AG20443 (cell line): ENCODE data around the gene OCA2.

Experiments used
- DNase-seq: peaks from one replicate; pipeline ENCODE4 v3.0.0; 2012; ENCODE audit warnings: low spot score, mixed read lengths

The OCA2 gene

GRCh38 chr15:28103831-28104230 is 4.7 kb upstream of the OCA2 start:
- no peak for DNase-seq

- DNase-seq = no peak
Observed at GRCh38 chr15:28101983-28102441, 2.9 kb upstream of the OCA2 start.

GRCh38 chr15:28101201-28101600 is 2.1 kb upstream of the OCA2 start:
- DNase-seq = no peak

GRCh38 chr15:28100516-28101195 is 1.5 kb upstream of the OCA2 start:
- DNase-seq = no peak

GRCh38 chr15:28099555-28100140 is 533 bp upstream of the OCA2 start:
- DNase-seq = no peak

GRCh38 chr15:28098360-28098765 is 752 bp downstream of the OCA2 start:
- no peak for DNase-seq

- DNase-seq = no peak
Observed at GRCh38 chr15:28097656-28098359, 1.3 kb downstream of the OCA2 start.

- DNase-seq = peak; percentile 39
Observed at GRCh38 chr15:28096670-28097431, 2.3 kb downstream of the OCA2 start.

GRCh38 chr15:28096411-28096669 is 2.8 kb downstream of the OCA2 start:
- DNase-seq = no peak

GRCh38 chr15:28094732-28095521 is 4.2 kb downstream of the OCA2 start:
- peak; percentile 15 for DNase-seq

- DNase-seq = no peak
Observed at GRCh38 chr15:28093752-28094535, 5.2 kb downstream of the OCA2 start.

GRCh38 chr15:28091313-28091712 is 7.8 kb downstream of the OCA2 start:
- DNase-seq = no peak

GRCh38 chr15:28086175-28086703 is 12.9 kb downstream of the OCA2 start:
- peak; percentile 85 for DNase-seq

- peak; percentile 6 for DNase-seq
Observed at GRCh38 chr15:28085489-28086174, 13.5 kb downstream of the OCA2 start.

- DNase-seq = peak; percentile 5
Observed at GRCh38 chr15:28084547-28084946, 14.6 kb downstream of the OCA2 start.

GRCh38 chr15:28082891-28083684 is 16.0 kb downstream of the OCA2 start:
- DNase-seq = peak; percentile 7

GRCh38 chr15:28081594-28081993 is 17.5 kb downstream of the OCA2 start:
- DNase-seq = peak; percentile 4

GRCh38 chr15:28080386-28080785 is 18.7 kb downstream of the OCA2 start:
- DNase-seq = peak; percentile 13

GRCh38 chr15:28079313-28079969 is 19.7 kb downstream of the OCA2 start:
- peak; percentile 5 for DNase-seq
